Pancreas (tissue), 10 donors: Measurements from ENCODE around the gene HMX1. TPM values are rescaled to one million over a fixed set of nuclear protein-coding genes. Genes with fewer than 3 reads are reported as not detected.

ENCODE experiments used
- ATAC-seq, 4 donors: fragments of 200-7000 bp; cut with Tn5 transposase; one replicate each; pipeline versions ENCODE4 v1.8.0 to v1.9.1; 2020; ENCODE audit warnings: mild to moderate bottlenecking in 4 of 4, moderate library complexity in 4 of 4
- DNase-seq, 6 donors: peaks; one replicate each; pipeline ENCODE4 v3.0.0-alpha.2; 2020
- FAIRE-seq: peaks from 2 replicates; lab custom pipeline; 2012; peaks lifted over from hg19 to GRCh38; lab: Jason Lieb, UNC
- H3K27ac ChIP-seq, 4 donors: fragments of 200-600 bp; sonication (generic); 1 replicate in 3 of 4; 2 replicates in 1 of 4; pipeline versions ENCODE4 v1.5.0 to v1.8.0; 2020
- H3K27me3 ChIP-seq, 4 donors: fragments of 200-600 bp; one replicate each; pipeline ENCODE4 v1.8.0; 2021
- H3K36me3 ChIP-seq, 3 donors: fragments of 200-600 bp; sonication (generic) in 1 of 3; one replicate each; pipeline versions ENCODE4 v1.5.0 to v1.8.0; 2020 to 2021
- H3K4me1 ChIP-seq, 3 donors: fragments of 200-600 bp; one replicate each; pipeline ENCODE4 v1.8.0; 2021
- H3K4me3 ChIP-seq, 4 donors: fragments of 200-600 bp; sonication (generic) in 2 of 4; one replicate each; pipeline versions ENCODE4 v1.5.0 to v1.8.0; 2020 to 2021
- H3K9me3 ChIP-seq, 4 donors: fragments of 200-600 bp; one replicate each; pipeline ENCODE4 v1.8.0; 2021
- WGBS, 2 donors: extraction: QIAGEN DNeasy Blood & Tissue Kit; methylation state at CpG; one replicate each; pipeline ENCODE4 v1.1.7; 2013; 5-methylcytosine and 5-hydroxymethylcytosine counted together
- intact Hi-C, 3 donors: fragments of 100-400 bp; cut with DNase I; formaldehyde crosslinking; loops; one replicate each; pipeline versions ENCODE4 v1.11.1 to v1.14.2; 2022
- polyA plus RNA-seq, 2 donors: library from polyadenylated mRNA; stranded (reverse); fragments of 200-250 nt; gene quantifications; one replicate each; pipeline ENCODE4 v1.2.3, GENCODE V29; 2013
- total RNA-seq, 6 donors: library from RNA; stranded (reverse); fragmentation: NEBNext Ultra II Directional in 4 of 6; extraction: Animal tissue kit (Norgen Biotek cat#: 25700) in 4 of 6; gene quantifications; one replicate each; pipeline versions ENCODE4 v1.2.1 to v1.2.4, GENCODE V29; 2021 to 2023
- TF ChIP-seq, protein P1 (sequence below), 4 donors: fragments of 200-600 bp; sonication (generic) in 3 of 4; IDR thresholded peaks; one replicate each; pipeline versions ENCODE4 v1.5.0 to v1.8.0; 2021; ENCODE audit warnings: antibody characterized with exemption in 4 of 4
- donor health status: healthy with polysubstance abuse.
- donor health status: DM: no; HTN: no; CAD: no; lungs with moderate emphysema.
- donor health status: DM: no; HTN: no; CAD: no.
- donor health status: control.
- donor health status: control.
- donor health status: Bipolar disorder and iron deficiency.
- donor health status: DM: yes; HTN: yes; CAD: no.
- donor health status: DM: no; HTN: no; CAD: no.
- donor health status: DM: no; HTN: no; CAD: no.
- donor health status: DM: yes; HTN: yes; CAD: no.

Gene HMX1
- total and polyA plus RNA-seq, 8 donors, result not detected

DNA sequence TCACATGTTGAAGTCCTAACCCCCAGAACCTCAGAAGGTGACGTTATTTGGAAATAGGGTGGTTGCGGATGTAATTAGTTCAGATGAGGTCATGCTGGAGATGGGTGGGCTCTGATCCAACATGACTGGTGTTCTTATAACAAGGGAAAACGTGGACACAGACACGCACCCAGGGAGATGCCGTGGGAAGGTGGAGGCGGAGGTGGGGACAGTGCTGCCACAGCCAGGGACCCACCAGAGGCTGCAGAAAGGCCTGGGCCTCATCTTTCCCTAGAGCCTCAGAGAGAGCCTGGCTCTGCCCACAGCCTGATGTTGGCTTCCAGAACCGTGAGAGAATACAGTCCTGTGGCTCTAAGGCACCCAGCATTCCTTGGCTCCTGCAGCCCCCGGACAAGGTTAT, 7.9 kb upstream of the HMX1 start:
- 48 to 54% methylated on average over 8 of the region's 8 CpGs for WGBS, 2 donors
- no peak overlapping the region for H3K4me3 ChIP-seq
- peaks cover 0 to 9% (median 0%) of the 10 kb centered on the region in 4 donors for H3K27me3 ChIP-seq
- intact Hi-C loops, result loop anchor here in 1 of 3 donors (10.0 kb wide), 1 partner anchor 185 kb away; no protein-coding TSS in a partner anchor
- H3K9me3 ChIP-seq, result no peaks in the 10 kb centered on the region
- TF ChIP-seq, protein P1, sequence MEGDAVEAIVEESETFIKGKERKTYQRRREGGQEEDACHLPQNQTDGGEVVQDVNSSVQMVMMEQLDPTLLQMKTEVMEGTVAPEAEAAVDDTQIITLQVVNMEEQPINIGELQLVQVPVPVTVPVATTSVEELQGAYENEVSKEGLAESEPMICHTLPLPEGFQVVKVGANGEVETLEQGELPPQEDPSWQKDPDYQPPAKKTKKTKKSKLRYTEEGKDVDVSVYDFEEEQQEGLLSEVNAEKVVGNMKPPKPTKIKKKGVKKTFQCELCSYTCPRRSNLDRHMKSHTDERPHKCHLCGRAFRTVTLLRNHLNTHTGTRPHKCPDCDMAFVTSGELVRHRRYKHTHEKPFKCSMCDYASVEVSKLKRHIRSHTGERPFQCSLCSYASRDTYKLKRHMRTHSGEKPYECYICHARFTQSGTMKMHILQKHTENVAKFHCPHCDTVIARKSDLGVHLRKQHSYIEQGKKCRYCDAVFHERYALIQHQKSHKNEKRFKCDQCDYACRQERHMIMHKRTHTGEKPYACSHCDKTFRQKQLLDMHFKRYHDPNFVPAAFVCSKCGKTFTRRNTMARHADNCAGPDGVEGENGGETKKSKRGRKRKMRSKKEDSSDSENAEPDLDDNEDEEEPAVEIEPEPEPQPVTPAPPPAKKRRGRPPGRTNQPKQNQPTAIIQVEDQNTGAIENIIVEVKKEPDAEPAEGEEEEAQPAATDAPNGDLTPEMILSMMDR (IDR thresholded peaks at IDR 0.05), result no peak
- DNase-seq (no peak), FAIRE-seq (no peak), ATAC-seq (no peak)
- no peaks in the 10 kb centered on the region for H3K4me1 ChIP-seq
- H3K27ac ChIP-seq, result no peak overlapping the region
- no peaks in the 10 kb centered on the region for H3K36me3 ChIP-seq

- Histone ChIP-seq H3K36me3 (no peaks in the 10 kb centered on the region), H3K27me3 (peaks cover 0 to 18% (median 0%) of the 10 kb centered on the region in 4 donors), H3K4me1 (no peaks in the 10 kb centered on the region), H3K9me3 (no peaks in the 10 kb centered on the region), H3K27ac (no peak overlapping the region), H3K4me3 (no peak overlapping the region)
- DNase-seq, result no peak
- ATAC-seq, result no peak
- FAIRE-seq, result no peak
- WGBS, 2 donors, result 15 to 21% methylated on average over 11 of the region's 11 CpGs
- TF ChIP-seq, protein P1 (IDR thresholded peaks at IDR 0.05), result no peak
- intact Hi-C loops, result loop anchor here in 1 of 3 donors (10.0 kb wide), 1 partner anchor 184 kb away; no protein-coding TSS in a partner anchor
Measured at GRCh38 chr4:8878421-8878820, 6.8 kb upstream of the HMX1 start.

DNA sequence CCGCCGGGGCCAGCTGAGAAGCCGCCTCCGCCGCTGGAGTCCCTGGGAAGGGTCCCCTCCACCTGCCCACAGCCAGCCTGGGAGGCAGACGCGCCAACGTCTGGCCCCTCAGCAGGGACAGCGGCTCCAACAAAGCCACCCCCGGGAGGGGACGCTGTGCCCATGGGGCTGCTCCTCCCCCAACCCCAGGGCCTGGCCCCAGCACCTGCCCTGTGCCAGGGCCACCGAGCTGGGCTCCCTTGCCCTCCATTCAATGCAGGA, 6.1 kb upstream of the HMX1 start:
- no peak for ATAC-seq
- H3K27me3 ChIP-seq, result peaks cover 0 to 25% (median 3%) of the 10 kb centered on the region in 4 donors
- WGBS, 2 donors, result 1 to 4% methylated on average over 12 of the region's 12 CpGs

GRCh38 chr4:8876982-8877779, 5.5 kb upstream of the HMX1 start:
- Histone ChIP-seq H3K27ac (no peak overlapping the region), H3K9me3 (no peaks in the 10 kb centered on the region), H3K36me3 (no peaks in the 10 kb centered on the region), H3K4me1 (no peaks in the 10 kb centered on the region), H3K4me3 (no peak overlapping the region), H3K27me3 (peaks cover 0 to 30% (median 4%) of the 10 kb centered on the region in 4 donors)
- FAIRE-seq (no peak), ATAC-seq (no peak), DNase-seq (no peak)
- WGBS, 2 donors, result 5% methylated on average over 11 of the region's 11 CpGs
- TF ChIP-seq, protein P1 (IDR thresholded peaks at IDR 0.05), result no peak
- intact Hi-C loops, result loop anchor here in 1 of 3 donors (10.0 kb wide), 1 partner anchor 182 kb away; no protein-coding TSS in a partner anchor

More for the DNA sequence above, 6.1 kb upstream of the HMX1 start:
- intact Hi-C loops, result loop anchor here in 1 of 3 donors (10.0 kb wide), 1 partner anchor 183 kb away; no protein-coding TSS in a partner anchor
- H3K4me3 ChIP-seq, result no peak overlapping the region
- DNase-seq, result peak in 1 of 6 donors; percentile 65
- TF ChIP-seq, protein P1 (IDR thresholded peaks at IDR 0.05), result no peak
- no peaks in the 10 kb centered on the region for H3K9me3 ChIP-seq
- H3K4me1 ChIP-seq, result no peaks in the 10 kb centered on the region
- H3K36me3 ChIP-seq, result no peaks in the 10 kb centered on the region
- FAIRE-seq, result no peak
- H3K27ac ChIP-seq, result no peak overlapping the region
